Fibroblast of skin of back (primary cell): ENCODE results near the gene RNF14.

ENCODE experiments used
- DNase-seq: peaks from one replicate; pipeline ENCODE4 v3.0.0-alpha.2; 2013

Gene RNF14

GRCh38 chr5:141948812-141949211 lies 20.1 kb upstream of the RNF14 start:
- DNase-seq: no peak

DNA sequence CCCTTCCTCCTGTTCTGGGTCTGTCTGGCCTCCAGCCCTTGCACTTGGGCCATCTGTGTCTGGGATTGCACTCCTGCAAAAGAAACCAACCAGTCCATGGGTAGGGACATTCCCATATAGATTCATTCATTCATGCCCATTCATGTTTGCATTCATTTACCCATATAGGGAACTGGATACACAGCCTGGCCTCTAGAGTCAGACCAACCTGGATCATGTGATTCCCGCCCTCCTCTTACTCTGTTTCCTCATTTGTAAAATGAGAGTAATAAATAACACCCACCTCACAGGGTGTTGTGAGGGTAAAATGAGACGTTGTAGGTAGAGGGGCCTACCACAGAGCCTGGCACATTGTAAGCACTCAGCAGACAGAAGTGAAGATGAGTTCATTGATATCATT lies 19.4 kb upstream of the RNF14 start:
- no peak for DNase-seq

GRCh38 chr5:141950207-141951005 lies 18.5 kb upstream of the RNF14 start:
- no peak for DNase-seq

DNA sequence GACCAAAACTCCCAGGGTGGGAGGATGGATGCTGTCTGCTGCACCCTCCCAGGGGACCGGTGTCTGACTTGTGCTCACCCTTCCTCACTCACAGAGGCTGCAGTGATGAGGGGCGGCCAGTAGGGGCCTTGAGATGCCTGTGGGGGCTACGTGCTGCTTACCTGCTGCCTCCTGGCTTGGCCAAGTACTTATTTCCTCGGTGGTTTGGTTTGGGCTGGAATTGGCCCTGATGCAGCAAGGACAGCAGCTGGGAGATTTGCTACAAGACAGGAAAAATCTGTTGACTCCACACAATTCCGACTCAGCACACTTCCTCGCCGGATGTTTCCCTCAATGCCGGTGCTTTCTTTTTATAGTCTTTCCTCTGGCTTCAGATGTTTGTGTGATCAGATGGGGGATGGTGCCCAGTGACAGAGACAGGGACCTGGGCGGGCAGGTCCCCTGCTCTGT lies 17.5 kb upstream of the RNF14 start:
- no peak for DNase-seq

GRCh38 chr5:141952020-141952419 lies 16.9 kb upstream of the RNF14 start:
- DNase-seq: no peak

DNA sequence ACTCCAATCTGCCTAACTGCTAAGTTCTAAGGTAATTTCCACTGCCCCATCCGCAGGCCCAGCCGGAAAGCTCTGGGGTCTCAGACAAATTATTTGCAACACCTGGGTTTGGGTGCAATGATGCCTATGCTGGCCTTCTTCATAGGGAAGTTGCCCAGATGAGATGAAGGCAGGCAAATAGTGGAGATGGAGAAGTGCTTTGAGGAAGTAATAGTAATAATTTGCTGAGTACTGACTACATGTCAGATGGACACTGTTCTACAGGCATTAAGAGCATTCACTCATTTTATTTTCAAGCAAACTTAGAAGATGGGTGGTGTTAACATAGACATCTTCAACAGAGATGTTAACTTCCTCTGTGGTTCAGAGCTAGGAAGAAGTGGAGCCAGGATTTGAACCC lies 14.7 kb upstream of the RNF14 start:
- no peak for DNase-seq

GRCh38 chr5:141957367-141957996 lies 11.4 kb upstream of the RNF14 start:
- DNase-seq: no peak

DNA sequence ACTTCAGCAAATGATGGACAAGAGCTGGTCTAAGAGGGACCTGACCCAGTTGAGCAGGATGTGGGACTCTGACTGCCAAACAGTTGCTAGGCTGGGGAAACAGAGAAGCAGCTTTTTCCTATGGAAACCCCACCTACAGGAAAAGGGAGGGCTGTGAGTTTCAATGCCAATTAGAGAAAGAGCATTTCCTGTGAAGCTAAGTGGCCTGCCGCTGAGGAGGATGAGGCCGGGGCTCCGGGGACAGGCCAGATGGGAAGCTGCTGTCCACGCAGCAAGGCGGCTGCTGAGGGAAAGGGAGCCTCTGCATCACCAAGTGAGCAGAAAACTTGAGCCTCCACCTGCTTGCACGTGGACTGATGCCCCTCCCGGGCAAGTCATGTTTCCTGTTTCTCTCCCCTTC lies 10.8 kb upstream of the RNF14 start, which contains the start of gene PCDH12:
Gene PCDH12 (minus strand): TSS at position 90 of the 400 bp plus-strand sequence. CDS start 351 bp downstream, outside the sequence.
- no peak for DNase-seq

DNA sequence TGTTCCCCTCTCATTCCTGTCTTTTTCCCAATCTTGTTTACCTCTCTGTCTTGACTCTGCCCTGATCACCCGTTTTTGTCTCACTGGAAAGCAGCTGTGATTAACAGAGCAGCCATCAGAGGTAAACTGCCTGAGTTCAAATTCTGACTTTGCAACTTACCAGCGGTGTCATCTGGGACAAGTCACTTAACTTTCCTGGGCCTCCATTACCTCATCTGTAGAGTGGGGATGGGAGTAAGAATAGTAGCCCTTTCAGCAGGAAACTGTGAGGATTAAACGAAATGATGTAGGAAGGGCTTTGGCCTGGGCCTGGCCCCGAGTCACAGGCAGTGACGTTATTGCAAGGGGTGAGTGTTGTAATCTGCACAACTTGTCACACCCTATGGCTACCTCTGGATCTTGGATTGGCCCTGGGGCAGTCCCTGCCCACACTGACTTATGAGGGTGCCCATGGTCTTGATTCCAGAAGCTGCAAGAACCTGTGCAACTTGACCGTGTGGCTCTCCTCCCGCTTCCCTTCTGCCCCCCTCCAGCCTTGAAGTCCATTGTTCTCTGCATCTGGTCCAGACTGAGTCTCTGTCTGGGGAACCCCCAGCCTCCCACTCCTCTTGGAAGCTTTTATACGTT lies 10.2 kb upstream of the RNF14 start:
- no peak for DNase-seq

GRCh38 chr5:141960018-141960417 lies 8.9 kb upstream of the RNF14 start:
- peak; percentile 15 for DNase-seq

- peak; percentile 83 for DNase-seq
These were observed 8.2 kb upstream of the RNF14 start for GRCh38 chr5:141960449-141961323.

- DNase-seq: no peak
These were observed 7.4 kb upstream of the RNF14 start for GRCh38 chr5:141961466-141961865.

- DNase-seq: no peak
These were observed 5.2 kb upstream of the RNF14 start for GRCh38 chr5:141963701-141964100.

- DNase-seq: no peak
These were observed 3.8 kb upstream of the RNF14 start for GRCh38 chr5:141965071-141965470.

DNA sequence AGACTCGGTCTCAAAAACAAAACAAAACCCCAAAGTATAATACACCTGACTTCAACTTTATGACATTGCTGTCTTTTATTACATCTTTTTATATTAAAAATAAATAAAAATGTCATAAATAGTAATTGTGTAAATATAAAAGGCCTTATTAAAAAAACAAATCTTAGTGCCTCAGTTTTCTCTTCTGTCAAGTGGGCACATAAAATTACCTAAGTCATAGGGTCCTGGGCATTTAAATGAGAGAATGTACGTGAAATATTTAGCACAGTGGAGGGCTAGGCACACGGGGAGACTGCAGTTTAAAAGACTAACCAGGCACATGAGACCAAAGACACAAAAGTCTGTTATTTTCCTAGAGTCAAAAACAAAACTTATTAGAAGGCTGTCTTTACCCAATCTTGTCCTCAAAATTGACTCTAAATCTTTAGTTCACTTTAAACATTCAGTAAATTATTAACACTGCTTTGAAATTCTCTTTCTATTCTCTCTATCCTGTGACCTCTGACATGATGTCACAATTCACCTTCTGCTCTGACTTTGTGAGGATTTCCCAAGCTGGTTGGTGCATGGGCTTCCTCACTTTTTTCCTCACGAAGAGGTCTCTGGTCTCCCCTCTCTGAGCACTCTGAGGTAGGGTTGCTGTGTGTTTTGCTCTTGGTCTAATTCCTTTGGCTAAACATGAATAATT lies 2.5 kb upstream of the RNF14 start:
- no peak for DNase-seq

DNA sequence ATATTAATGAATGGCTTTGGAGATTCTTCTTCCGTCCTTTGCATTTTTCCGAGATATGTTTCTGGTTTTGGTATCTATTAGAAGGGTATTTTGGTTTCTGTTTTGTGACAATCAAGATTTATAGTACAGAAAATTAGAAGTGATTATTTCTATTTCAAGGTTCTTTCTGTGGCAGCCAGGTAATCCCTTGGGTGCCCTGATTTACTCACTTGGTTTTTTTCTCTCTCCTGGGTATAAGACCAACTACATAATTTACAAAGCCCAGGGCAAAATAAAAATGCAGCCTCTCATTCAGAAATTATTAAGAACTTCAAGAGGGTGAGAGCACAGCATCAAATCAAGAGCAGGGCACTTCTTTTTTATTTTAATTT lies 2.0 kb upstream of the RNF14 start:
- DNase-seq: no peak

DNA sequence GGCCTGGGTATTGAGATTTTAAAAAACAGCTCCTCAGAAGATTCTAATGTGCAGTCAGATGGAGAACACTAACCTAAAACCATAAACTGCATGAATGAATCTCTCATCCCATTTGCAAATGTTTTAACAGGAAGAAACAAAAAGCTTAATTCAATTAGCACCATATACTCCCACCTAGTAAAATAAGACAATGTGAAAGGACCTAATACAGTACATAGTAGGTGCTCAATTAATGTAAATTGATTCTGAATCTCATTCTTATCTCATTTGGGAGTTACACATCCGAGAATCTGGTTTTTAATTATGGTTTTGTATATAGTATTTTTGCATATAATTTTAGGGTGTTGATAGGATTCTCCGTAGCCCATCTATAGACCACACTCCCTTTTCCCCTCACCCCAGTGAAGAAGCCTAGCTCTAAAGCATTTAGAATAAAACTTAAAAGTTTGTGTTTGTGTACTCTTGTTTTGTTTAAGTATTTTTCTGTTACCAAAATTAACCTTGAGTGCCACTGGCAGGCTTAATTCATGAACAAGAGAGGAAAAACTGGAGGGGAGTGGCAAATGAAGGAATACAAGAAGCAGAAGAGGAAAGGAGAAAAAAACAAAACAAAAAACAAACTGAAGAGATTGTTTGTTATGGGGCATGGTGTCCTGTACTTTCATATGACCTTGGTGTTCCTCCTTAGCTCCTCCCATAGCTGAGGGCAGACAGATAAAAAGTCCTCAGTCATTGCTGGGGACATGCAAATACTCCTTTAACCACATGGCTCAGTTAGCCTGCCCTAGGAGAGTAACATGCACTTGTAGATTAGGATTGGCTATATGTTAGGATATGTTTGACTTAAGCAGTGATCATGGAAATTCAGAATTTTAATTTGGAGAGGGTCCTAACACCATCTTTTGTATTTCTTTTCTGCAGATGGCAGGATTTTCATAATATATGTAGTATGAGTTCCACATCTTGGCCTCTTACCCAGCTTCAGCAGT lies 1.2 kb downstream of the RNF14 start:
- peak; percentile 32 for DNase-seq

DNA sequence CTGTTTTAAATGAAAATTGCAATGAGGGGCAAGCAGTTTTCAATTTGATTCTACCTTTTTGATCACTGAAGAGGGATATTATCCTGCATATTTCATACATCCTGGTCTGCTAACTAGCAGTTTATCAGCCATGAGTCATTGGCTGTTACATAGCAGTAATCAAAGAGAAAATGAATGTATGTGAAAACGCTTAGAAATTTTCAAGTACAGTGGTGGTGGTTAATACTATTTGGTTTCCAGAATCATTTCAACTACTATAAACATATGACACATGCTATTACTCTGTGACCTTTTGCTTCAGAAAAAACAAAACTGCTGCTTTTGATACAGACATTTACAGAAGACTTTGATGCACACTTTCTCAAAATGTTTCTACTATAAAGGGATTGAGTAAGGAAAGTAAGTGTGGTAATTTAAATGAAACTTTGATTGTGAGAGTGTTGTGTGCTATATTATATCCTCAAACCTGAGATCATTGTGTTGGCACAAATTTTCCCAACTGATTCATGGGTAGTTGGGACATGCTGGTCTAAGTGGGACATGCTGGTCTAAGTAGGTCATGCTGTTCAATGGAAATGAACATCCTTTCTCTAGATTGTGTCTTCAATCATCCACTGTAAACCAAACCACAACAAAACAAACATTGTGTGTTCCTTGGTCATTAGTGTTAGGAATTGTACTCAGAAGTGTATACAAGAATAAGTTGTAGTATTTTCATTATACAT lies 5.1 kb downstream of the RNF14 start:
- DNase-seq: peak; percentile 41

- DNase-seq: no peak
These were observed 7.3 kb downstream of the RNF14 start for GRCh38 chr5:141976176-141976575.

GRCh38 chr5:141978389-141978788 lies 9.5 kb downstream of the RNF14 start:
- no peak for DNase-seq
